ENCODE results near the gene CFAP100. TPM values are rescaled to one million over a fixed set of nuclear protein-coding genes. Genes with fewer than 3 reads are reported as not detected.

Gene CFAP100
- total RNA-seq, 1 donor from 2014 or later: not detected

DNA sequence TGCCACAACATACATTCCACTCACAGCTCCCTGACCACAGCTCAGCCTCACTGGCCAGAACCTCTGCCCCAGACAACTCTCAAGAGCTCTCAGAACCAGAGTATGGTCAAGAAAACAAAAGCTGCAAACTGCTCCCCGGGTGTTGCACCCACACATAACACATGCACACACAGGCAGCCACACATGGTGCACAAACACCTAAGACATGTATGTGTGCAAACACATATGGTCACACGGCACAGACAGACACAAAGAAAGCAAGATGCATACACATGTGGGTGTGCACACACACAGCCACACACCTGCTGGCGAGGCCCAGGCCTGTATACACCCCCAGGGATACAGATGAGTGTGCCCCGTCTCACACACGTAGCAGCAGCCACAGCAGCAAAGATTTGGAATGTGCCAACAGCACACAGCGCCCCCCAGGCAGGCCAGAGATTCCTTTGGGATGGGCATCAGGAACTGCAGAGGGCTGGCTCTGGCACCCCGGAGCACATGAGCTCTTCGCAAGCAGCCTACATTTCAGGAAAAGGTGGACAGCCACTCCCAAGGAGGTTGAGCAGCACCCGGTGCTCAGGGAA is 44.1 kb upstream of the CFAP100 start:
- Mint-ChIP-seq H3K4me1 (ENCODE audit: unreplicated experiment) (peaks cover 5% of the 10 kb centered on the region), H3K4me3 (ENCODE audit: unreplicated experiment) (no peak overlapping the region), H3K9me3 (ENCODE audit: unreplicated experiment) (no peaks in the 10 kb centered on the region), H3K27me3 (ENCODE audit: unreplicated experiment) (peaks cover under 1% of the 10 kb centered on the region), H3K36me3 (ENCODE audit: low read depth, unreplicated experiment) (no peaks in the 10 kb centered on the region), H3K27ac (ENCODE audit: unreplicated experiment) (no peak overlapping the region)
- no peak for DNase-seq (ENCODE audit: low spot score)
- TF ChIP-seq CTCF (IDR thresholded peaks at IDR 0.05; ENCODE audit: unreplicated experiment): no peak

DNA sequence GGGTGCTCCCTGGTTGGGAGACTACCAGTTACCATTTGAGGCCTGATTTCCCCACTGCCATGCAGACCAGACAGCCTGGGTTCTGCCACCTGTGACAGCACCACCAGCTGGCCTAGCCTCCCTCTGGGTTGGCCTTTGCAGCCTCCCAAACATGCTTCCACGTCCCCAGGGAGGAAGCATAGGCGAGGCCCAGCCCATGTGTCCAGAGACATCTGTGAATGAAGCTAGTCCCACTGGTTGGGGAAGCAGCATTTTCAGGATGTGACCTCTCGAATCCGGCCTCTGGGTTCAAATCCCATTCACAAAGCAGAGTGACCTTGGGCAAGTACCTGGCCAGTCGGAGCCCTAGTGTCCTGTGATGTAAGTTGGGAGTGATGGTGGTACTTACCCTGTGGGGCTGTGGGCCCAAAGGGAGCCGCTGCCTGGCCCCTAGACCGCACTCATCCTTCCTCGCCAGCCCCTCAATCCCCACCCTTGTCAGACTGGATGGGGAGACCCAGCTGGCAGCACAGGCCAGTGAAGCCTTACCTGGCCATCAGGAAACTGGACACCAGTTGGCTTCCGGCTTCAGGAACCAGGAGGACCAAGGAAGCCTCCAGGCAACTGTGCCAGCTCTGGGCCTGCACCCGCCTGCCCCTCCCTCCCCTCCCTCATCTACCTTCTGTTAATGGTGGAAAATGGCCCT is 43.5 kb upstream of the CFAP100 start:
- DNase-seq (ENCODE audit: low spot score): no peak
- H3K36me3 Mint-ChIP-seq (ENCODE audit: low read depth, unreplicated experiment): no peaks in the 10 kb centered on the region
- no peaks in the 10 kb centered on the region for H3K9me3 Mint-ChIP-seq (ENCODE audit: unreplicated experiment)
- TF ChIP-seq CTCF (IDR thresholded peaks at IDR 0.05; ENCODE audit: unreplicated experiment): no peak
- H3K27me3 Mint-ChIP-seq (ENCODE audit: unreplicated experiment): peaks cover 2% of the 10 kb centered on the region
- peaks cover 6% of the 10 kb centered on the region for H3K4me1 Mint-ChIP-seq (ENCODE audit: unreplicated experiment)
- H3K27ac Mint-ChIP-seq (ENCODE audit: unreplicated experiment): no peak overlapping the region
- H3K4me3 Mint-ChIP-seq (ENCODE audit: unreplicated experiment): no peak overlapping the region

DNA sequence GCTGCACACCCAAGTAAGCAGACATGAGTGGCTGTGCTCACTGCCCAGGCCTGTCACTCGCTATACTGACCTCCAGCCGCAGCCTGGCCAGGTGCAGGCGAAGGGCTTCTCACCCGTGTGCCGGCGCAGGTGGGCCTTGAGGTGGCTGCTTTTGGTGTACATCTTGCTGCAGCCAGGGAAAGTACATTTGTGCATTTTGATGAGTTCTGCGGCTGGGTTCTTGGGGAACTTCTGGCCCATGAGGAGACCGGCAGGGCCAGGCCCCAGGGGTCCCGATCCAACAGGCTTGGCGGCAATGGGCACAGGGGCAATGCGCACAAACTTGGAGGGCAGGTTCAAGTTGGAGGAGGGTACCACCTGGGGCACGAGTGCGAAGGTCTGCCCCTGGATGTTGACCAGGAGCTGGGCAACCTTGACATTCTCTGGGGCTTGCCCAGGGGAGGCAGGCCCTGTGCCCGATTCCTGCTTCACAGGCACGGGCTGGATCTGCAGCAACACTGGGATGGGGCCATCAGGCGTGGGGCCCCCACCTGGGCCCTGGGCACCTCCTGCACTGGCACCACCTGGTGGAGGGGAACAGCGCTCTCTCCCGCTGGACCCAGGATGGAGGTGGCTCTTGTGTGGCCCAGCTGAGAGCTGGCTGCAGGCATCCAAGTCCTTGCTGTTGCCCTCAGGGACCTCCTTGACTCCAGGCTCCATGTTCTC is 42.8 kb upstream of the CFAP100 start:
- Mint-ChIP-seq H3K36me3 (ENCODE audit: low read depth, unreplicated experiment) (no peaks in the 10 kb centered on the region), H3K4me1 (ENCODE audit: unreplicated experiment) (peaks cover 9% of the 10 kb centered on the region), H3K27me3 (ENCODE audit: unreplicated experiment) (peaks cover 4% of the 10 kb centered on the region), H3K9me3 (ENCODE audit: unreplicated experiment) (no peaks in the 10 kb centered on the region), H3K27ac (ENCODE audit: unreplicated experiment) (no peak overlapping the region), H3K4me3 (ENCODE audit: unreplicated experiment) (no peak overlapping the region)
- TF ChIP-seq CTCF (IDR thresholded peaks at IDR 0.05; ENCODE audit: unreplicated experiment): no peak
- DNase-seq (ENCODE audit: low spot score): no peak

GRCh38 chr3:126352476-126353454 is 41.9 kb upstream of the CFAP100 start:
- Mint-ChIP-seq H3K27ac (ENCODE audit: unreplicated experiment) (no peak overlapping the region), H3K4me3 (ENCODE audit: unreplicated experiment) (no peak overlapping the region)
- no peak for DNase-seq (ENCODE audit: low spot score)

More at GRCh38 chr3:126352476-126353454, 41.9 kb upstream of the CFAP100 start:
- Mint-ChIP-seq H3K4me1 (ENCODE audit: unreplicated experiment) (peaks cover 9% of the 10 kb centered on the region), H3K9me3 (ENCODE audit: unreplicated experiment) (no peaks in the 10 kb centered on the region), H3K36me3 (ENCODE audit: low read depth, unreplicated experiment) (no peaks in the 10 kb centered on the region), H3K27me3 (ENCODE audit: unreplicated experiment) (peaks cover 4% of the 10 kb centered on the region)
- TF ChIP-seq CTCF (IDR thresholded peaks at IDR 0.05; ENCODE audit: unreplicated experiment): no peak

All from endothelial cell (in vitro differentiated cells).